ENCODE data around the gene CALHM2. TPM values are rescaled to one million over a fixed set of nuclear protein-coding genes. Genes with fewer than 3 reads are reported as not detected.

The CALHM2 gene
- total and polyA plus RNA-seq, 2 experiments from 2014 or later = 3.2 to 7.9 TPM

GRCh38 chr10:103445767-103446567, 6.2 kb downstream of the CALHM2 start:
- TF ChIP-seq CTCF (IDR thresholded peaks at IDR 0.05; ENCODE audit: poor library complexity) (no peak), EZH2 (IDR thresholded peaks at IDR 0.05; ENCODE audit: borderline replicate concordance) (no peak), EZH2phosphoT487 (IDR thresholded peaks at IDR 0.05; ENCODE audit: low read depth, severe bottlenecking, unreplicated experiment) (no peak)
- Histone ChIP-seq H3K36me3 (replicated peaks; ENCODE audit: insufficient read depth, low read depth) (no peaks in the 10 kb centered on the region), H4K20me1 (ENCODE audit: insufficient read depth, poor library complexity, severe bottlenecking) (no peaks in the 10 kb centered on the region), H2AFZ (no peak overlapping the region), H3K4me2 (no peak overlapping the region), H3K4me3 (no peak overlapping the region), H3K27ac (no peak overlapping the region), H3K9me3 (ENCODE audit: low read depth) (no peaks in the 10 kb centered on the region), H3K4me1 (ENCODE audit: insufficient read depth) (no peaks in the 10 kb centered on the region), H3K27me3 (no peaks in the 10 kb centered on the region), H3K9me2 (replicated peaks; ENCODE audit: insufficient read depth) (no peaks in the 10 kb centered on the region), H3K79me2 (no peaks in the 10 kb centered on the region)
- no peak for DNase-seq (ENCODE audit: low spot score)
- 95% methylated on average over 12 of the region's 12 CpGs for WGBS (ENCODE audit: low lambda C conversion rate, missing lambda C conversion rate)

GRCh38 chr10:103445366-103445765, 6.8 kb downstream of the CALHM2 start:
- no peaks in the 10 kb centered on the region for H3K79me2 ChIP-seq
- no peaks in the 10 kb centered on the region for H3K36me3 ChIP-seq (replicated peaks; ENCODE audit: insufficient read depth, low read depth)
- H3K9me2 ChIP-seq (replicated peaks; ENCODE audit: insufficient read depth) = no peaks in the 10 kb centered on the region
- H2AFZ ChIP-seq = no peak overlapping the region
- no peaks in the 10 kb centered on the region for H3K27me3 ChIP-seq
- 93% methylated on average over 9 of the region's 9 CpGs for WGBS (ENCODE audit: low lambda C conversion rate, missing lambda C conversion rate)
- DNase-seq (ENCODE audit: low spot score) = no peak
- no peak overlapping the region for H3K4me2 ChIP-seq
- H4K20me1 ChIP-seq (ENCODE audit: insufficient read depth, poor library complexity, severe bottlenecking) = no peaks in the 10 kb centered on the region
- H3K4me3 ChIP-seq = no peak overlapping the region
- H3K4me1 ChIP-seq (ENCODE audit: insufficient read depth) = no peaks in the 10 kb centered on the region
- H3K27ac ChIP-seq = no peak overlapping the region
- H3K9me3 ChIP-seq (ENCODE audit: low read depth) = no peaks in the 10 kb centered on the region
- TF ChIP-seq EZH2 (IDR thresholded peaks at IDR 0.05; ENCODE audit: borderline replicate concordance) (no peak), CTCF (IDR thresholded peaks at IDR 0.05; ENCODE audit: poor library complexity) (no peak), EZH2phosphoT487 (IDR thresholded peaks at IDR 0.05; ENCODE audit: low read depth, severe bottlenecking, unreplicated experiment) (no peak)

- TF ChIP-seq CTCF (IDR thresholded peaks at IDR 0.05; ENCODE audit: poor library complexity) (no peak), EZH2phosphoT487 (IDR thresholded peaks at IDR 0.05; ENCODE audit: low read depth, severe bottlenecking, unreplicated experiment) (no peak), EZH2 (IDR thresholded peaks at IDR 0.05; ENCODE audit: borderline replicate concordance) (no peak)
- Histone ChIP-seq H3K36me3 (replicated peaks; ENCODE audit: insufficient read depth, low read depth) (no peaks in the 10 kb centered on the region), H3K9me3 (ENCODE audit: low read depth) (no peaks in the 10 kb centered on the region), H3K4me1 (ENCODE audit: insufficient read depth) (no peaks in the 10 kb centered on the region), H3K27me3 (no peaks in the 10 kb centered on the region), H3K4me2 (no peak overlapping the region), H3K27ac (no peak overlapping the region), H3K4me3 (no peak overlapping the region), H4K20me1 (ENCODE audit: insufficient read depth, poor library complexity, severe bottlenecking) (no peaks in the 10 kb centered on the region), H3K9me2 (replicated peaks; ENCODE audit: insufficient read depth) (no peaks in the 10 kb centered on the region), H2AFZ (no peak overlapping the region), H3K79me2 (no peaks in the 10 kb centered on the region)
- DNase-seq (ENCODE audit: low spot score) = no peak
- 95% methylated on average over 10 of the region's 10 CpGs for WGBS (ENCODE audit: low lambda C conversion rate, missing lambda C conversion rate)
These were observed 7.7 kb downstream of the CALHM2 start for GRCh38 chr10:103444478-103444877.
